Lower lobe of right lung (tissue), 2 donors: ENCODE measurements around the gene RHAG. TPM values are rescaled to one million over a fixed set of nuclear protein-coding genes. Genes with fewer than 3 reads are reported as not detected.
"Not testable (repeated sequence)": the region's sequence is repeated elsewhere in the genome, so short reads cannot be mapped to it uniquely, and the experiment has no call there.

Source experiments
- ATAC-seq, 2 donors: fragments of 200-7000 bp; cut with Tn5 transposase; one replicate each; pipeline ENCODE4 v1.9.1; 2020 to 2022; ENCODE audit warnings: mild to moderate bottlenecking in 2 of 2, moderate library complexity in 2 of 2
- DNase-seq: peaks from one replicate; pipeline ENCODE4 v3.0.0-alpha.2; 2020
- H3K27ac ChIP-seq: fragments of 200-600 bp; one replicate; pipeline ENCODE4 v1.8.0; 2022
- H3K27me3 ChIP-seq: fragments of 200-600 bp; one replicate; pipeline ENCODE4 v1.8.0; 2022; ENCODE audit warnings: low read depth
- H3K36me3 ChIP-seq: fragments of 200-600 bp; one replicate; pipeline ENCODE4 v1.8.0; 2022; ENCODE audit warnings: mild to moderate bottlenecking
- H3K4me1 ChIP-seq: fragments of 200-600 bp; one replicate; pipeline ENCODE4 v1.8.0; 2022
- H3K4me3 ChIP-seq: fragments of 200-600 bp; one replicate; pipeline ENCODE4 v1.8.0; 2022; ENCODE audit warnings: mild to moderate bottlenecking
- H3K9me3 ChIP-seq: fragments of 200-600 bp; one replicate; pipeline ENCODE4 v1.8.0; 2022
- intact Hi-C: fragments of 100-400 bp; cut with DNase I; formaldehyde crosslinking; loops from one replicate; pipeline ENCODE4 v1.11.0; 2022
- total RNA-seq: library from RNA; stranded (reverse); fragmentation: NEBNext Ultra II Directional; extraction: Animal tissue kit (Norgen Biotek cat#: 25700); gene quantifications from one replicate; pipeline ENCODE4 v1.2.1, GENCODE V29; 2021
- TF ChIP-seq, protein P1 (sequence below): fragments of 200-600 bp; IDR thresholded peaks from one replicate; pipeline ENCODE4 v1.8.0; 2022; ENCODE audit warnings: antibody characterized with exemption, mild to moderate bottlenecking
- donor health status: DM: no; HTN: yes; CAD: no; lungs with severe emphysema.

Gene RHAG
- total RNA-seq, 1 donor from 2014 or later, result not detected

DNA sequence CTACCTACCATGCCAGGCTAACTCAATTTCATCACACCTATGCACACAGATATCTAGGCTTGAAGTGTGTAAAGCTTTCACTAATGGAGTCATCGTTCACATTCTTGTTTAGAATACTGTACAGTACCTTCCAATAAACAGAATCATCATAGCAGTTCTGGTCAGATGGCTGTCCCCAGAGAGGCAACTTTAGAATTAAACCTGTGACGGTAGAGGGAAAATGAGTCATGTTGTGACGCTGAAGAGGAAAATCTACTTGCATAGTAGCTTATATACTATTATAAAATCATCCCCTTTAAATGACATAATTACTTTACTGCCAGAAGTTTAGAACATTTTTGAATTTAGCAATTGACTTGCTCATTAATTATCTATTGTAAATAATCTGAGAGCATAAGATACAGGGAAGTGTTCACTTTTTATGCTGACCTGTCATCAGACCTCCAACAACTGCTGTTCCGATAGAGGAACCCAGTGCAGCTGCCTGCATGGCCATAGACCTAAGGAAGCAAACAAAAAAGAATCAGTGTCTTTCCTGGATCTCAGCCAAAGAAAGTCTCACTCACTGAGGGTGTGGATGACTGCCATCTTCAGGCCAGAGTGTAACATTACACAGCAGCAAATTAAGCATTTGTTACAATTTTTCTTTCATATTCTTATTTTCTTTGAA, 29.8 kb downstream of the RHAG start:
- TF ChIP-seq, protein P1, sequence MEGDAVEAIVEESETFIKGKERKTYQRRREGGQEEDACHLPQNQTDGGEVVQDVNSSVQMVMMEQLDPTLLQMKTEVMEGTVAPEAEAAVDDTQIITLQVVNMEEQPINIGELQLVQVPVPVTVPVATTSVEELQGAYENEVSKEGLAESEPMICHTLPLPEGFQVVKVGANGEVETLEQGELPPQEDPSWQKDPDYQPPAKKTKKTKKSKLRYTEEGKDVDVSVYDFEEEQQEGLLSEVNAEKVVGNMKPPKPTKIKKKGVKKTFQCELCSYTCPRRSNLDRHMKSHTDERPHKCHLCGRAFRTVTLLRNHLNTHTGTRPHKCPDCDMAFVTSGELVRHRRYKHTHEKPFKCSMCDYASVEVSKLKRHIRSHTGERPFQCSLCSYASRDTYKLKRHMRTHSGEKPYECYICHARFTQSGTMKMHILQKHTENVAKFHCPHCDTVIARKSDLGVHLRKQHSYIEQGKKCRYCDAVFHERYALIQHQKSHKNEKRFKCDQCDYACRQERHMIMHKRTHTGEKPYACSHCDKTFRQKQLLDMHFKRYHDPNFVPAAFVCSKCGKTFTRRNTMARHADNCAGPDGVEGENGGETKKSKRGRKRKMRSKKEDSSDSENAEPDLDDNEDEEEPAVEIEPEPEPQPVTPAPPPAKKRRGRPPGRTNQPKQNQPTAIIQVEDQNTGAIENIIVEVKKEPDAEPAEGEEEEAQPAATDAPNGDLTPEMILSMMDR, result peak; percentile 75
- Histone ChIP-seq H3K27ac (no peak overlapping the region), H3K4me3 (no peak overlapping the region), H3K9me3 (no peaks in the 10 kb centered on the region), H3K27me3 (peaks cover 5% of the 10 kb centered on the region), H3K36me3 (no peaks in the 10 kb centered on the region), H3K4me1 (no peaks in the 10 kb centered on the region)
- intact Hi-C loops, result no loop called here
- DNase-seq (no peak), ATAC-seq (peak; percentile 66 to 80)

DNA sequence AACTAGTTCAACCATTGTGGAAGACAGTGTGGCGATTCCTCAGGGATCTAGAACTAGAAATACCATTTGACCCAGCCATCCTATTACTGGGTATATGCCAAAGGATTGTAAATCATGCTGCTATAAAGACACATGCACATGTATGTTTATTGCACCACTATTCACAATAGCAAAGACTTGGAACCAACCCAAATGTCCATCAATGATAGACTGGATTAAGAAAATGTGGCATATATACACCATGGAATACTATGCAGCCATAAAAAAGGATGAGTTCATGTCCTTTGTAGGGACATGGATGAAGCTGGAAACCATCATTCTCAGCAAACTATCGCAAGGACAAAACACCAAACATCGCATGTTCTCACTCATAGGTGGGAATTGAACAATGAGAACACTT, 32.6 kb downstream of the RHAG start:
- DNase-seq, intact Hi-C loops, H3K27me3 ChIP-seq, H3K36me3 ChIP-seq, ATAC-seq, H3K4me3 ChIP-seq, H3K4me1 ChIP-seq, H3K9me3 ChIP-seq, H3K27ac ChIP-seq: not testable (repeated sequence)

DNA sequence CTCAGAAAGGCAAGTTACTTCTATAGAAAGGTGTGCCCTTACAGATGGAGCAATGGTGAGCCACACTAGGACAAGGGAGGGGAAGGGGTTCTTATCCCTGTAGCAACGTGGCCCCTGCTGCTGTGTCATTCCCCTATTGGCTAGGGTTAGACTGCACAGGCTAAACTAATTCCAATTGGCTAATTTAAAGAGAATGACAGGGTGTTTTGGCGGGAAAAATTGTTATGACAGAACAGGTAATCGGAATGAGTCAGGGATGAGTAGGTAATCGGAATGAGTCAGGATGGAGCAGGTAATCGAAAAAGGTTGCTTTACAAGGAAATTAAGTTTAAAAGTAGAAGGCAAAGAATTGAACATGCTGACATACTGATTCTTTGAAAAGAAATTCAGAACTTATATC, 49.4 kb downstream of the RHAG start:
- H3K4me1 ChIP-seq, ATAC-seq: not testable (repeated sequence)

DNA sequence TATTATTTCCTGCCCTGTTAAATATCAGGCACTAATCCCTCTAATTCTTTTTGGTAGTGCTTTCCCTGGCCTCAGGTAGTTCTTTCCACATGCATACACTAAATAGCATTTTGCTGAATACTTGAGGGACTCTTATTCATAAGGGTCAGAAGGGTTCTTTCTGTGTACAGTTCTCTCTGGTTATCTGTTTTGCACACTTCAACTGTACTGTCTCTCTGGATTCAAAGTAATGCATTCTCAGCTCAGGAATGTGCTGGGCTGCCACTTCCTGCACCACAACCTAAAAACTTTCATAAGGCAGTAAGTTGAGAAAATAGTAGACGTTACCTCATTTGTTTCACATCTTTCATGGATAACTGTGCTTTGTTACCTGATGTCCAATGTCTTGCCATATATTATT, 54.1 kb downstream of the RHAG start:
- TF ChIP-seq, protein P1, result no peak
- ATAC-seq, result no peak
- H3K4me3 ChIP-seq, result no peak overlapping the region
- H3K9me3 ChIP-seq, result no peaks in the 10 kb centered on the region
- H3K4me1 ChIP-seq, result no peaks in the 10 kb centered on the region
- H3K27me3 ChIP-seq, result no peaks in the 10 kb centered on the region
- DNase-seq, result no peak
- intact Hi-C loops, result no loop called here
- no peaks in the 10 kb centered on the region for H3K36me3 ChIP-seq
- H3K27ac ChIP-seq, result no peak overlapping the region

More for the DNA sequence above, 49.4 kb downstream of the RHAG start:
- H3K36me3 ChIP-seq, DNase-seq, H3K27me3 ChIP-seq, H3K4me3 ChIP-seq, H3K9me3 ChIP-seq, H3K27ac ChIP-seq, intact Hi-C loops: not testable (repeated sequence)

DNA sequence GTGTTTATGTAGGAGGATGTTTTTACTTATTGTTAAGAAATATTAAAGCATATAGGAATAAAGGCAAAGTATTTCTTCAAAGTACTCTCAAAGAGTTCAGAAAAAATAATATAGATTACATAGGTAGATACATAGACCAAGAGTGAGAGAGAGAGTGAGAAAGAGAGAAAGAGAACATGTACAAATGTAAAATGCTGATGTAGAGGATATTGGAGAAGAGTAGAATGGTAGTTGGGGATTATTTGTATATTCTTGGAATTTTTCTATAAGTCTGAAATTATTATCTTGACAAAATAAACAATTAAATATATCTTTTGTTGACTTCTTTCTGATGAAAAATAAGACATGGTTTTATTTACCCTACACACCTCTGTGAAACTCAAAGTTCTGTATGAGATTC, 57.0 kb downstream of the RHAG start:
- no peak for ATAC-seq
- H3K27me3 ChIP-seq, result no peaks in the 10 kb centered on the region

DNA sequence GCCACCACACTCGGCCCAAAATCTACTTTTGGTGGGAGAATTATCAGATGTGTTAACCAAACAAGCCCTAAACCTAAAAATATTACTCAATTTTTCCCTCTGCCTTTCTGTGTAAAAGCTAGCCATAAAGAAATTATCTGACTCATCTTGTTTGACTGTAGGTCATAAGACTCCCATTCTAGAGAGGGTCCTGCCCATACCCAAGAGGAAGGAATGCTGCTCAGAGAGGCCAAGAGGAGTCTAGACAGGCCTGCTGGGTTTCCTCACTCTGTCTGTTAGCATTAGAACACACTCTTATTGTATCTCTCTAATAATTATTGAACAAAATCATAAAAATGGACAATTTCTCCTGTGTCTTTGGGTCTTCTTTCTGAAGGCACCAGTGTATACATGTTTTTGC, 60.0 kb downstream of the RHAG start:
- H3K4me3 ChIP-seq, result no peak overlapping the region
- ATAC-seq, result no peak

More for the DNA sequence above, 57.0 kb downstream of the RHAG start:
- no peaks in the 10 kb centered on the region for H3K4me1 ChIP-seq
- no peaks in the 10 kb centered on the region for H3K9me3 ChIP-seq
- no peak for DNase-seq
- H3K36me3 ChIP-seq, result no peaks in the 10 kb centered on the region
- no peak overlapping the region for H3K27ac ChIP-seq
- TF ChIP-seq, protein P1, result no peak
- intact Hi-C loops, result no loop called here
- no peak overlapping the region for H3K4me3 ChIP-seq

More for the DNA sequence above, 60.0 kb downstream of the RHAG start:
- Histone ChIP-seq H3K9me3 (no peaks in the 10 kb centered on the region), H3K36me3 (no peaks in the 10 kb centered on the region), H3K27ac (no peak overlapping the region), H3K4me1 (no peaks in the 10 kb centered on the region), H3K27me3 (no peaks in the 10 kb centered on the region)
- TF ChIP-seq, protein P1, result no peak
- intact Hi-C loops, result no loop called here
- no peak for DNase-seq
